Panc1 (cell line): ENCODE results near the gene CTXN1. TPM values are rescaled to one million over a fixed set of nuclear protein-coding genes. Genes with fewer than 3 reads are reported as not detected.
A peak's percentile ranks its signal among the peaks of the same experiment; 100 is the strongest.

Experiments
- ATAC-seq: fragments of 200-7000 bp; cut with Tn5 transposase; 2 replicates; pipeline ENCODE4 v1.9.1; 2020; ENCODE audit warnings: mild to moderate bottlenecking, moderate library complexity
- Bru-seq: library from RNA; stranded (reverse); fragments of 400-500 nt; gene quantifications from one replicate; lab custom pipeline; 2021; lab: Mats Ljungman, UMichigan
- BruChase-seq, 2 experiments: library from RNA; stranded (reverse); fragments of 400-500 nt; gene quantifications; one replicate each; lab custom pipeline; 2021; lab: Mats Ljungman, UMichigan
- BruUV-seq: library from RNA; stranded (reverse); fragments of 400-500 nt; replicated peaks from 2 replicates; lab custom pipeline; 2021; lab: Mats Ljungman, UMichigan
- CTCF ChIA-PET: fragments of 300-600 bp; sonication (Branson Sonifier 250); formaldehyde crosslinking; loops from one replicate; lab custom pipeline; 2022; ENCODE audit warnings: antibody characterized with exemption; lab: Charles Lee
- POLR2A ChIA-PET: fragments of 300-600 bp; sonication (Branson Sonifier 250); formaldehyde crosslinking; loops from one replicate; lab custom pipeline; 2022; ENCODE audit warnings: antibody characterized with exemption; lab: Charles Lee
- DNase-seq: peaks from one replicate; pipeline ENCODE4 v3.0.0-alpha.2; 2010; ENCODE audit warnings: low read depth, low spot score
- H3K27ac ChIP-seq: 2 replicates; pipeline ENCODE4 v1.5.1; 2011; ENCODE audit warnings: mild to moderate bottlenecking, low read length, inconsistent platforms
- H3K27me3 ChIP-seq: fragments of 200-500 bp; sonication (Bioruptor generic); 2 replicates; pipeline ENCODE4 v1.6.0; 2014; ENCODE audit warnings: low read length, inconsistent platforms; ENCODE audit not compliant: control insufficient read depth, insufficient read depth
- H3K36me3 ChIP-seq: fragments of 200-500 bp; sonication (Bioruptor generic); 2 replicates; pipeline ENCODE4 v1.5.1; 2014; ENCODE audit warnings: inconsistent platforms, mild to moderate bottlenecking, low read length, moderate library complexity; ENCODE audit not compliant: control insufficient read depth, insufficient read depth
- H3K4me1 ChIP-seq: 2 replicates; pipeline ENCODE4 v1.5.1; 2011; ENCODE audit warnings: inconsistent platforms, mild to moderate bottlenecking, low read length, moderate library complexity; ENCODE audit not compliant: control insufficient read depth, insufficient read depth
- H3K4me3 ChIP-seq, 2 experiments: 2 replicates each; pipeline ENCODE4 v1.5.1; 2011 to 2012; ENCODE audit warnings: low read depth in 2 of 2, low read length in 2 of 2, mild to moderate bottlenecking in 2 of 2, inconsistent platforms in 1 of 2, moderate library complexity in 1 of 2
- H3K9me3 ChIP-seq: fragments of 200-500 bp; sonication (Bioruptor generic); 2 replicates; pipeline ENCODE4 v1.5.1; 2014; ENCODE audit warnings: low read depth, mild to moderate bottlenecking, inconsistent platforms, low read length, moderate library complexity; ENCODE audit not compliant: control insufficient read depth, insufficient read depth
- CTCF ChIP-seq: fragments of 450-650 bp; IDR thresholded peaks from 2 replicates; pipeline ENCODE4 v1.5.1; 2017; ENCODE audit warnings: mild to moderate bottlenecking
- POLR2AphosphoS5 ChIP-seq: IDR thresholded peaks from 2 replicates; pipeline ENCODE4 v1.6.1; 2012; ENCODE audit warnings: mild to moderate bottlenecking, low read depth, low read length, moderate library complexity
- REST ChIP-seq, 2 experiments: IDR thresholded peaks; 2 replicates each; pipeline ENCODE4 v1.6.1; 2011 to 2012; ENCODE audit warnings: low read depth in 2 of 2, control low read depth in 1 of 2, low read length in 1 of 2, mild to moderate bottlenecking in 1 of 2, moderate library complexity in 1 of 2; ENCODE audit not compliant: insufficient read depth in 1 of 2
- SIN3A ChIP-seq: IDR thresholded peaks from 2 replicates; pipeline ENCODE4 v1.6.1; 2012; ENCODE audit warnings: low read depth, mild to moderate bottlenecking, low read length, moderate library complexity, borderline replicate concordance; ENCODE audit not compliant: insufficient read depth
- TCF7L2 ChIP-seq: IDR thresholded peaks from 2 replicates; pipeline ENCODE4 v1.6.1; 2011; ENCODE audit warnings: mild to moderate bottlenecking, low read depth, low read length, inconsistent platforms
- in situ Hi-C: cut with HindIII; loops from 2 replicates; pipeline ENCODE4 v1.10.0; 2016; ENCODE audit warnings: low sequenced_read_pairs, low pct_unique_long_range_greater_than_20kb
- intact Hi-C: fragments of 100-400 bp; cut with micrococcal nuclease; formaldehyde crosslinking; loops from one replicate; pipeline ENCODE4 v1.10.0; 2022; ENCODE audit not compliant: unreplicated experiment
- long read RNA-seq: library from polyadenylated mRNA; unstranded; transcript quantifications from one replicate; pipeline ENCODE4 v2.0.0, GENCODE V29; 2021; ENCODE audit not compliant: unreplicated experiment
- polyA plus RNA-seq: library from polyadenylated mRNA; unstranded; fragments of >200 nt; gene quantifications from one replicate; pipeline ENCODE4 v1.2.1, GENCODE V29; 2012; ENCODE audit warnings: missing spikeins; ENCODE audit not compliant: insufficient read length
- total RNA-seq: library from RNA; stranded (reverse); gene quantifications from one replicate; pipeline ENCODE4 v1.2.1, GENCODE V29; 2021; ENCODE audit not compliant: unreplicated experiment

CTXN1 gene
- total RNA-seq: 89.4 TPM
- polyA plus RNA-seq: 269 TPM
- Bru-seq, nascent RNA: percentile 63 among the genes with signal in this experiment
- percentile 78 among the genes with signal in this experiment for BruChase-seq, experiment 1, labeled RNA remaining after a 2-hour chase
- BruChase-seq, experiment 2, labeled RNA remaining after a 6-hour chase: percentile 90 among the genes with signal in this experiment
- long read RNA-seq, transcript CTXN1-201 (2 exons, 1,274 nt): major isoform, 21 of 45 reads
- long read RNA-seq, partial matches to known transcripts: 0 of 45 reads
- long read RNA-seq, other reads (novel, unspliced or antisense): 24 of 45 reads

GRCh38 chr19:7926021-7926726, at the start of gene CTXN1:
TSS of gene CTXN1 (minus strand) at chr19:7926135. CDS start at chr19:7925538, 597 bp downstream.
- Histone ChIP-seq H3K27ac (peak within 1 kb of the TSS; percentile 82), H3K4me3 (peak within 1 kb of the TSS; percentile 46 to 53), H3K36me3 (no peaks in the 10 kb centered on the region), H3K9me3 (no peaks in the 10 kb centered on the region), H3K4me1 (peaks cover 60% of the 10 kb centered on the region), H3K27me3 (no peaks in the 10 kb centered on the region)
- ChIA-PET POLR2A (no interaction called here), CTCF (no interaction called here)
- intact Hi-C loops (no loop called here), in situ Hi-C loops (no loop called here)
- ATAC-seq: peak; percentile 59
- no peak for DNase-seq
- BruUV-seq: no TSS peak
- TF ChIP-seq TCF7L2: no peak
- TF ChIP-seq POLR2AphosphoS5: peak; percentile 33; the same call in 1 of the 2 replicates

- ATAC-seq: no peak
- ChIA-PET CTCF (no interaction called here), POLR2A (no interaction called here)
- no TSS peak for BruUV-seq
- H3K27ac ChIP-seq: no peak overlapping the region
- in situ Hi-C loops: no loop called here
- no peaks in the 10 kb centered on the region for H3K27me3 ChIP-seq
- DNase-seq: no peak
- peaks cover 3% of the 10 kb centered on the region for H3K36me3 ChIP-seq
- no peak overlapping the region for H3K4me3 ChIP-seq
- no peaks in the 10 kb centered on the region for H3K4me1 ChIP-seq
- H3K9me3 ChIP-seq: no peaks in the 10 kb centered on the region
- TF ChIP-seq TCF7L2 (no peak), CTCF (no peak), REST (IDR thresholded peaks at IDR 0.05; ENCODE audit: insufficient read depth in 1 of 2, low read depth in 2 of 2, low read length in 1 of 2) (no peak), POLR2AphosphoS5 (no peak), SIN3A (no peak)
- intact Hi-C loops: no loop called here
These were observed 49.1 kb upstream of the CTXN1 start for GRCh38 chr19:7975037-7975436.

GRCh38 chr19:7973883-7974282, 47.9 kb upstream of the CTXN1 start:
- ATAC-seq (no peak), DNase-seq (no peak)
- no peak overlapping the region for H3K4me3 ChIP-seq
- ChIA-PET CTCF (no interaction called here), POLR2A (no interaction called here)
- no peaks in the 10 kb centered on the region for H3K9me3 ChIP-seq
- in situ Hi-C loops: no loop called here
- intact Hi-C loops: no loop called here
- peaks cover 3% of the 10 kb centered on the region for H3K36me3 ChIP-seq
- no peak overlapping the region for H3K27ac ChIP-seq
- BruUV-seq: no TSS peak
- no peak for TF ChIP-seq CTCF
- no peak for TF ChIP-seq SIN3A
- no peaks in the 10 kb centered on the region for H3K4me1 ChIP-seq
- H3K27me3 ChIP-seq: no peaks in the 10 kb centered on the region
